HepG2 (cell line): ENCODE data around the gene BUD23. TPM values are rescaled to one million over a fixed set of nuclear protein-coding genes. Genes with fewer than 3 reads are reported as not detected.

ENCODE experiments used
- ATAC-seq: fragments of 200-7000 bp; cut with Tn5 transposase; 3 replicates; pipeline ENCODE4 v1.9.1; 2020; ENCODE audit warnings: mild to moderate bottlenecking, moderate library complexity
- BruUV-seq: library from RNA; stranded (reverse); fragments of 400-500 nt; replicated peaks from 2 replicates; lab custom pipeline; 2021; lab: Mats Ljungman, UMichigan
- CTCF ChIA-PET: fragments of 300-600 bp; formaldehyde crosslinking; extraction: SDS; loops from one replicate; lab custom pipeline; 2021; ENCODE audit warnings: low total read pairs, inconsistent platforms, low intra/inter-chr PET ratio; lab: Yijun Ruan, JAX
- POLR2A ChIA-PET: fragments of 350-600 bp; sonication (Branson Sonifier 250); formaldehyde crosslinking; loops from one replicate; lab custom pipeline; 2020; ENCODE audit warnings: antibody characterized with exemption, inconsistent platforms; lab: Yijun Ruan, JAX
- DNase-seq: peaks from one replicate; pipeline ENCODE4 v3.0.0-alpha.2; 2015; ENCODE audit warnings: low spot score
- FAIRE-seq: peaks from 3 replicates; lab custom pipeline; 2011; peaks lifted over from hg19 to GRCh38; lab: Jason Lieb, UNC
- H2AFZ ChIP-seq: one replicate; pipeline ENCODE4 v1.6.1; 2011; ENCODE audit warnings: low read length, inconsistent platforms
- H3K27ac ChIP-seq: fragments of 300-600 bp; 3 replicates; pipeline ENCODE4 v1.8.0; 2011; ENCODE audit warnings: mixed run types, mild to moderate bottlenecking, mixed read lengths, low read length, inconsistent platforms; ENCODE audit not compliant: insufficient read depth; ENCODE audit errors: extremely low read length
- H3K27me3 ChIP-seq, 2 experiments: fragments of 200-600 bp in 1 of 2; 2 replicates in 1 of 2; 3 replicates in 1 of 2; pipeline versions ENCODE4 v1.6.0 to v1.8.0; 2011; ENCODE audit warnings: low read length in 2 of 2, mild to moderate bottlenecking in 2 of 2, moderate library complexity in 2 of 2, inconsistent platforms in 1 of 2; ENCODE audit not compliant: insufficient read depth in 2 of 2, control insufficient read depth in 1 of 2
- H3K36me3 ChIP-seq, 2 experiments: fragments of 200-600 bp in 1 of 2; replicated peaks in 1 of 2; 2 replicates in 1 of 2; 3 replicates in 1 of 2; pipeline versions ENCODE4 v1.5.1 to v1.8.0; 2011; ENCODE audit warnings: low read length in 2 of 2, inconsistent platforms in 1 of 2; ENCODE audit not compliant: insufficient read depth in 2 of 2, control insufficient read depth in 1 of 2
- H3K4me1 ChIP-seq: 2 replicates; pipeline ENCODE4 v1.5.1; 2012; ENCODE audit warnings: low read length, inconsistent platforms; ENCODE audit not compliant: insufficient read depth
- H3K4me2 ChIP-seq: 2 replicates; pipeline ENCODE4 v1.6.0; 2011; ENCODE audit warnings: low read depth, low read length, inconsistent platforms
- H3K4me3 ChIP-seq, 3 experiments: fragments of 200-600 bp in 1 of 3; sonication (generic), shearing (Covaris generic) in 1 of 3; replicated peaks in 1 of 3; 2 replicates each; pipeline ENCODE4 v1.5.1; 2011 to 2016; ENCODE audit warnings: low read length in 3 of 3, inconsistent platforms in 2 of 3, low read depth in 2 of 3, mild to moderate bottlenecking in 2 of 3, control low read depth in 1 of 3, mixed read lengths in 1 of 3; ENCODE audit not compliant: insufficient read depth in 1 of 3
- H3K79me2 ChIP-seq: one replicate; pipeline ENCODE4 v1.6.1; 2011; ENCODE audit warnings: low read length, inconsistent platforms; ENCODE audit not compliant: insufficient read depth
- H3K9ac ChIP-seq: 2 replicates; pipeline ENCODE4 v1.6.0; 2011; ENCODE audit warnings: mild to moderate bottlenecking, low read depth, low read length, inconsistent platforms; ENCODE audit not compliant: insufficient read depth
- H3K9me3 ChIP-seq: 2 replicates; pipeline ENCODE4 v1.5.1; 2012; ENCODE audit warnings: mild to moderate bottlenecking, low read length
- H4K20me1 ChIP-seq: 2 replicates; pipeline ENCODE4 v1.6.0; 2011; ENCODE audit warnings: inconsistent platforms, mild to moderate bottlenecking, low read length, moderate library complexity; ENCODE audit not compliant: insufficient read depth
- CEBPB ChIP-seq: IDR thresholded peaks from 2 replicates; pipeline ENCODE4 v1.6.1; 2011; ENCODE audit warnings: low read depth, low read length, improper control_type of control experiment, borderline replicate concordance
- NFIC ChIP-seq: IDR thresholded peaks from 2 replicates; pipeline ENCODE4 v1.6.1; 2012; ENCODE audit warnings: mild to moderate bottlenecking, low read length, inconsistent platforms
- POLR2G ChIP-seq: fragments of 200-400 bp; formaldehyde crosslinking; IDR thresholded peaks from 2 replicates; pipeline ENCODE4 v1.6.1; 2018; ENCODE audit warnings: mild to moderate bottlenecking, low read depth, low read length, moderate library complexity
- SETDB1 ChIP-seq: sonication (generic); formaldehyde crosslinking; IDR thresholded peaks from 2 replicates; pipeline ENCODE4 v1.5.1; 2020; ENCODE audit warnings: missing genetic modification reagents, mild to moderate bottlenecking, borderline replicate concordance
- TCF7 ChIP-seq: sonication (generic); IDR thresholded peaks from 2 replicates; pipeline ENCODE4 v1.6.1; 2016; ENCODE audit warnings: antibody characterized with exemption, low read depth
- WGBS: methylation state at CpG from one replicate; pipeline ENCODE4 v1.1.6; 2017; ENCODE audit warnings: low lambda C conversion rate; 5-methylcytosine and 5-hydroxymethylcytosine counted together
- in situ Hi-C: cut with HindIII; loops from 2 replicates; pipeline ENCODE4 v1.10.0; 2017; ENCODE audit warnings: low pct_unique_long_range_greater_than_20kb; ENCODE audit not compliant: extremely low pct_ligation_motif_present
- intact Hi-C: fragments of 100-400 bp; cut with micrococcal nuclease; formaldehyde crosslinking; loops from one replicate; pipeline ENCODE4 v1.10.0; 2022; ENCODE audit not compliant: unreplicated experiment
- polyA plus RNA-seq, 8 experiments: library from polyadenylated mRNA; depleted of rRNA in 3 of 8; stranded (reverse) in 7 of 8; unstranded in 1 of 8; fragments of >200 nt; fragmentation: Illumina TruSeq in 4 of 8; extraction: Trizol in 4 of 8; gene quantifications; 2 replicates each; pipeline versions ENCODE4 v1.2.1 to v1.2.3, GENCODE V29; 2011 to 2016; ENCODE audit warnings: low read depth in 4 of 8, missing spikeins in 1 of 8, mixed read lengths in 1 of 8; ENCODE audit not compliant: insufficient read depth in 1 of 8
- total RNA-seq, 5 experiments: library from RNA; depleted of rRNA; stranded (reverse); fragments of >200 nt; fragmentation: Illumina TruSeq; extraction: Trizol; gene quantifications; 2 replicates each; pipeline ENCODE4 v1.2.3, GENCODE V29; 2016; ENCODE audit warnings: low read depth in 1 of 5

The BUD23 gene
- total and polyA plus RNA-seq, 2 of the 13 experiments (the other 11 are each of a cell fraction or from before 2014, with no cell fraction given), result 47.5 to 54.5 TPM

GRCh38 chr7:73671857-73672445 lies 11.4 kb upstream of the BUD23 start:
- H4K20me1 ChIP-seq, result no peaks in the 10 kb centered on the region
- FAIRE-seq, result no peak
- POLR2A ChIA-PET, result no interaction called here
- TF ChIP-seq SETDB1, result no peak
- no peak for TF ChIP-seq NFIC
- TF ChIP-seq CEBPB, result no peak
- TF ChIP-seq, all 625 proteins: peak for 0
- H3K27ac ChIP-seq, result no peak overlapping the region
- no TSS peak for BruUV-seq
- H3K9me3 ChIP-seq, result no peaks in the 10 kb centered on the region
- in situ Hi-C loops, result no loop called here
- CTCF ChIA-PET, result no interaction called here
- H3K27me3 ChIP-seq, result no peaks in the 10 kb centered on the region; a peak in 1 of 5 replicates
- no peak overlapping the region for H3K4me2 ChIP-seq
- no peak overlapping the region for H3K9ac ChIP-seq
- DNase-seq, result no peak
- ATAC-seq, result no peak
- H3K79me2 ChIP-seq, result no peaks in the 10 kb centered on the region
- intact Hi-C loops, result no loop called here
- no peak overlapping the region for H2AFZ ChIP-seq
- WGBS, result 95% methylated on average over 15 of the region's 15 CpGs
- H3K4me3 ChIP-seq, result no peak overlapping the region
- peaks cover 0 to 2% of the 10 kb centered on the region in 2 experiments; a peak in 1 of 5 replicates for H3K36me3 ChIP-seq
- H3K4me1 ChIP-seq, result peaks cover 27% of the 10 kb centered on the region; the same call in 1 of the 2 replicates

DNA sequence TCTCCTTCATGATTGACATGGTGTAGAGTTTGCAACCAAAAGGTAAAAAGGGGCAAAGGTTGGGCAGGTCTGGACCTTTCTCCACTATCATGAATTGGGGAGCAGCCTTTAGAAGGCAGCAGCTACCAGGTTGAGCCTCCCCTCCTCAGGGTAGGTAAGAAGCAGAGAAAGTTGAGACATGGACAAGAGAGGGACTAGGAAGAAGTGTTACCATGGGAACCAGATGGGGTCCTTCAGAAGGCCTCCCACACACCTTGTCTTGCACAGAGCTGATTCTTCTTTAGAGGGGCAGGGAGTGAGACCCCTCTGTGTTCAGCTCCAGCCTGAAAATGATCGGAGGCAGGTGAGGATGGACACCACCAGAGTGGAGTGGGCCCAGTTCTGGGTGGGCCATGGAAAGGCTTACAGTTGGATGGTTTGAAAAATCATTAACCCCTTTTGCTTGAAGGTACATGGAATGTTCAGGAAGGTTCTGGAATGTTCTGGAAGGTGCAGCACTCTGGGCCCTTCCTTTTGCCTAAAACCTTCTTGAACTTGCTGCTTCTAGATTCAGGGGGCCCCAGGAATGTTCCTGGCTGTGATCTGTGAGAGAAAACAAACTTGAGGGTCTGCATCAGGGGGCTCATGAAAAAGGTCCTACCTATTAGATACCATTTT lies 8.8 kb upstream of the BUD23 start:
- no peak overlapping the region for H3K27ac ChIP-seq
- DNase-seq (no peak), FAIRE-seq (no peak), ATAC-seq (no peak)
- no peaks in the 10 kb centered on the region for H4K20me1 ChIP-seq
- H3K9me3 ChIP-seq, result no peaks in the 10 kb centered on the region
- H3K27me3 ChIP-seq, result no peaks in the 10 kb centered on the region
- POLR2A ChIA-PET, result no interaction called here
- no TSS peak for BruUV-seq
- H3K4me1 ChIP-seq, result peaks cover 27% of the 10 kb centered on the region
- peaks cover 2% of the 10 kb centered on the region for H3K79me2 ChIP-seq
- CTCF ChIA-PET, result no interaction called here
- in situ Hi-C loops (no loop called here), intact Hi-C loops (no loop called here)
- H3K4me3 ChIP-seq, result no peak overlapping the region
- no CpG with 5 or more reads among the region's 1 CpG for WGBS
- TF ChIP-seq POLR2G (peak; percentile 27; the same call in 1 of the 2 replicates), TCF7 (no peak)
- no peak overlapping the region for H3K9ac ChIP-seq
- no peak overlapping the region for H3K4me2 ChIP-seq
- peaks cover 0 to 2% of the 10 kb centered on the region in 2 experiments; a peak in 1 of 5 replicates for H3K36me3 ChIP-seq
- H2AFZ ChIP-seq, result no peak overlapping the region
